ENCODE data around the gene APOBEC3H.

The APOBEC3H gene

GRCh38 chr22:39138357-39138997, 41.4 kb downstream of the APOBEC3H start:
- DNase-seq = no peak

- DNase-seq = no peak
Observed at GRCh38 chr22:39139933-39140332, 42.9 kb downstream of the APOBEC3H start.

GRCh38 chr22:39142088-39142680, 45.1 kb downstream of the APOBEC3H start:
- DNase-seq = no peak

GRCh38 chr22:39144101-39144767, 47.2 kb downstream of the APOBEC3H start:
- DNase-seq = peak; percentile 41

- DNase-seq = no peak
Observed at GRCh38 chr22:39146256-39147101, 49.4 kb downstream of the APOBEC3H start.

- no peak for DNase-seq
Observed at GRCh38 chr22:39147335-39148025, 50.4 kb downstream of the APOBEC3H start.

- no peak for DNase-seq
Observed at GRCh38 chr22:39148026-39148726, 51.1 kb downstream of the APOBEC3H start.

- peak; percentile 55 for DNase-seq
Observed at GRCh38 chr22:39148727-39149535, 51.9 kb downstream of the APOBEC3H start.

GRCh38 chr22:39149915-39150847, 53.1 kb downstream of the APOBEC3H start:
- no peak for DNase-seq

GRCh38 chr22:39150848-39151215, 53.8 kb downstream of the APOBEC3H start:
- DNase-seq = no peak

GRCh38 chr22:39151329-39151975, 54.4 kb downstream of the APOBEC3H start:
- DNase-seq = no peak

GRCh38 chr22:39152024-39152510, 55.0 kb downstream of the APOBEC3H start:
- DNase-seq = no peak

- peak; percentile 94 for DNase-seq
Observed at GRCh38 chr22:39152511-39153219, 55.6 kb downstream of the APOBEC3H start, which contains the start of gene CBX7. Gene CBX7, minus strand, starts transcription at chr22:39152680. Its CDS starts 236 bp downstream, at chr22:39152444.

GRCh38 chr22:39153220-39153717, 56.2 kb downstream of the APOBEC3H start:
- no peak for DNase-seq
